Measurements from ENCODE around the gene RTKN.
"Not testable (repeated sequence)": the region's sequence is repeated elsewhere in the genome, so short reads cannot be mapped to it uniquely, and the experiment has no call there.

The RTKN gene

GRCh38 chr2:74423231-74424095, 18.3 kb downstream of the RTKN start:
- POLR2A ChIA-PET: no interaction called here
- DNase-seq (ENCODE audit: extremely low spot score): no peak
- CTCF ChIA-PET: interaction anchor here (0.7 to 2.9 kb wide), 3 partner anchors 17 to 32 kb away, joined by 3 to 9 read pairs (median 4); no protein-coding TSS in a partner anchor
- no peak for TF ChIP-seq CTCF (IDR thresholded peaks at IDR 0.05; ENCODE audit: control extremely low read depth, extremely low read depth, low read depth, missing control alignments)

DNA sequence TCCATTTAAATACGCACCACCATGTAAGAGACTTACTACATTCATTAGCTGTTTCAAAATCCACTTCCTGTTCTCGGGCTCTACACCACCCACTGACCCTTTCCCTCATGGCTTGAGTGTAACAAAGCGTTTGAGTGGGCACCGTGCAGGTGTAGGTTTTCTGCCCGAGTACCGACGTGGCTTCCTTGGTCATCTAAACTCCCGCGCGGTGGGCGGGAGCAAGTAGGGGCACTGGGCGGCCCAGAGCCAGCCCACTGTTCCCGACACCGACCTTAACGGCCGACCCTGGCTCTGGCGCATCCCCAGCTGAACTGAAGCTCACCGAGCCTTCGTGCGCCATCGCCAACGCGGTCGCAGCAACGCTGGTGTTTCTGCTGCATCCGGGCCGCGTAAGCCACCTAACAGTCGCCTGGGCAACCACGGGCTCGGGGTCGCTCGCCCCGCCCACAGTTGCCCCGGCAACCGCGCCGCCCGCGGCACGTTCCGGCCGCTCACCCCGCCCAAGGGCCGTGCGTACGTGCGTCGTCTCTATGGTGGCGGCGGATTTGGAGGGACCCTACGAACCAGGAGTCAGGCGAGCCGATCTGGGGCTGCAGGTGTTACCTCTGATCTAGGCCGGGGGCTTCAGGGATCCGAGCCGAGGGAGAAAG, 20.4 kb downstream of the RTKN start, which contains the start of the genes C2orf81 and WDR54:
C2orf81 (minus strand) TSS at position 399 of the 650 bp plus-strand sequence; CDS start at position 340, 59 bp downstream.
WDR54 (plus strand) TSS at position 510 of the 650 bp plus-strand sequence. CDS start 424 bp downstream, outside the sequence.
- ChIA-PET CTCF (interaction anchor here (0.9 to 2.1 kb wide), 6 partner anchors 10 to 171 kb away, joined by 3 to 9 read pairs (median 4); no protein-coding TSS in a partner anchor), POLR2A (interaction anchor here (0.6 kb wide), 1 partner anchor 44 kb away, joined by 3 read pairs; the partner anchor contains the start of gene MOGS)
- DNase-seq (ENCODE audit: extremely low spot score): peak; percentile 98
- no peak for TF ChIP-seq CTCF (IDR thresholded peaks at IDR 0.05; ENCODE audit: control extremely low read depth, extremely low read depth, low read depth, missing control alignments)

DNA sequence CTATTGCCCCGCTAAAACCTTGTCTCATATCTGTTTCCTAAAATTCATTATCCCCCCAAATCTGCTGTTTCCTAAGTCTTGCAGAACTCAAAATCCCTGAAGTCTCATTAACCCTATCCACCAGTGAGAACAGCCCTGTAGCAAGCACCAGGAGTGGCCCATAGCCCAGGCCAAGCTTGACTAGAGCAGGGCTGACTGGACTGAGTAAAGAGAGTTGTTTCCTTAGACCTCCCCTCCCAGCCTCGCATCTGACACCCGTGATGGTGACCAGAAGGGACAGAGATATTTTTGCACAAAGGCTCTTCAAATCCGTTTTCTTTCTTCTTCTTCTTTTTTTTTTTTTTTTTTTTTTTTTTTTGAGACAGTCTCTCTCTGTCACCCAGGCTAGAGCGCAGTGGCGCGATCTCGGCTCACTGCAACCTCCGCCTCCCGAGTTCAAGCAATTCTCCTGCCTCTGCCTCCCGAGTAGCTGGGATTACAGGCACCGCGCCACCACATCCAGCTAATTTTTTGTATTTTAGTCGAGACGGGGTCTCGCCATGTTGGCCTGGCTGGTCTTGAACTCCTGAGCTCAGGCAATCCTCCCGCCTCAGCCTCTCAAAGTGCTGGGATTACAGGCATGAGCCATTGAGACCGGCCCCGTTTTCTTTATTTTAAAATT, 21.2 kb downstream of the RTKN start:
- not testable (repeated sequence) for DNase-seq (ENCODE audit: extremely low spot score)
- ChIA-PET CTCF (interaction anchor here (0.9 to 2.1 kb wide), 6 partner anchors 11 to 171 kb away, joined by 3 to 9 read pairs (median 4); no protein-coding TSS in a partner anchor), POLR2A (interaction anchor here (0.6 kb wide), 1 partner anchor 45 kb away, joined by 3 read pairs; the partner anchor contains the start of gene MOGS)

GRCh38 chr2:74420006-74420405, 21.7 kb downstream of the RTKN start:
- DNase-seq (ENCODE audit: extremely low spot score): no peak
- ChIA-PET POLR2A (no interaction called here), CTCF (interaction anchor here (1.3 to 2.1 kb wide), 4 partner anchors 19 to 168 kb away, joined by 4 to 9 read pairs (median 4); no protein-coding TSS in a partner anchor)
- TF ChIP-seq CTCF (IDR thresholded peaks at IDR 0.05; ENCODE audit: control extremely low read depth, extremely low read depth, low read depth, missing control alignments): no peak

DNA sequence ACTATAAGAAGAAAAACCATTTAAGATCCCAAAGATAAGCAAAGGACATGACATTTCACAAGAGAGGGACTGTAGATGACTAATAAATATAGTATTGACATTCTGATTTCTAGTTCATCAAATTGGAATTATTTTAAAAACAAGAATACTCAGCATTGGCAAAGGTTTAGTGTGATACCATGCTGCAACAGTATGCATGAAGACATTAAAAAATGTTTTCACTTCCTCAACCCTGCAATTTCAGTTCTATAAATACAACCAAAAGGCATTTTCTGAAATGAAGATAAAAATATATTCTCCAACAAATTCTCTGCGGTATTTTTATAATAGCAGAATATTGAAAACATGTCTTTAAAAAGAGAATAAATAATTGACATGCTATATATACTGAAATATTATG, 22.4 kb downstream of the RTKN start:
- CTCF ChIA-PET: interaction anchor here (0.9 to 1.5 kb wide), 5 partner anchors 13 to 168 kb away, joined by 3 to 4 read pairs (median 3); no protein-coding TSS in a partner anchor
- POLR2A ChIA-PET: interaction anchor here (1.5 kb wide), 1 partner anchor 39 kb away, joined by 3 read pairs; the partner anchor contains the start of gene WBP1
- no peak for TF ChIP-seq CTCF (IDR thresholded peaks at IDR 0.05; ENCODE audit: control extremely low read depth, extremely low read depth, low read depth, missing control alignments)
- DNase-seq (ENCODE audit: extremely low spot score): no peak

DNA sequence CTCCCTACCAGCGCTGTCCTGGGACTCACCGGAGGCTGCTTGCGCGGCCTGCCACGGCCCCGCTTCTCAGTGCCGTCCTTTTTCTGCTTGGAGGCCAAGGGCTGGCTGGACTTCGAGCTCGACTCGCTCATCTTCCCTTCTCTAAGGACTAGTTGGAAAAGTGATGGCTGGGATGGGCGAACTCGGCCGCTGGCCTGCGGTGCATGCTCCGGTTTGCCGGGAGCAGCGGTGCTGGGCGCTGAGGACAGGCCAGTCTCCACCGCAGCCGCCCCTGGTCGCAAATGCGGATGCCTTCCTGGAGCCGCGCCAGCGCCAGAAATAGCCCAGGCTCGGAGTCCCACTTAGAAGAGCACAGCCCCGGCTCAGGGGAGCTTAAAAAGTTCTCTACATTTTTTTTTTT, 23.4 kb downstream of the RTKN start:
- POLR2A ChIA-PET: interaction anchor here (0.6 to 1.5 kb wide), 2 partner anchors 13 to 40 kb away, joined by 3 to 4 read pairs; partner anchors contain the start of gene WBP1

More for the DNA sequence above, 23.4 kb downstream of the RTKN start:
- CTCF ChIA-PET: interaction anchor here (1.0 to 1.6 kb wide), 6 partner anchors 11 to 167 kb away, joined by 3 to 5 read pairs (median 3); no protein-coding TSS in a partner anchor
- no peak for TF ChIP-seq CTCF (IDR thresholded peaks at IDR 0.05; ENCODE audit: control extremely low read depth, extremely low read depth, low read depth, missing control alignments)
- no peak for DNase-seq (ENCODE audit: extremely low spot score)

Data from GM10248 (cell line).